MM.1S (cell line): ENCODE measurements around the gene BOD1L2.

ENCODE experiments used
- DNase-seq: peaks from one replicate; pipeline ENCODE4 v3.0.0-alpha.2; 2015
- H2AFZ ChIP-seq: fragments of 300-600 bp; sonication (generic); 2 replicates; pipeline ENCODE4 v1.6.0; 2016; ENCODE audit warnings: antibody characterized with exemption, low read length
- H3F3A ChIP-seq: fragments of 300-600 bp; sonication (generic); 2 replicates; pipeline ENCODE4 v1.6.1; 2016; ENCODE audit warnings: mild to moderate bottlenecking, antibody characterized with exemption, low read length, moderate library complexity, mixed read lengths; ENCODE audit not compliant: insufficient read depth
- H3K27ac ChIP-seq: fragments of 300-600 bp; sonication (generic); 2 replicates; pipeline ENCODE4 v1.5.1; 2016; ENCODE audit warnings: mild to moderate bottlenecking, low read length
- H3K27me3 ChIP-seq: fragments of 300-600 bp; sonication (generic); replicated peaks from 2 replicates; pipeline ENCODE4 v1.6.0; 2016; ENCODE audit warnings: low read length; ENCODE audit not compliant: insufficient read depth
- H3K36me3 ChIP-seq: fragments of 300-600 bp; sonication (generic); replicated peaks from 2 replicates; pipeline ENCODE4 v1.6.1; 2016; ENCODE audit warnings: mild to moderate bottlenecking, low read length, mixed read lengths; ENCODE audit not compliant: insufficient read depth
- H3K4me1 ChIP-seq: fragments of 300-600 bp; sonication (generic); 2 replicates; pipeline ENCODE4 v1.6.1; 2016; ENCODE audit warnings: low read length, mixed read lengths
- H3K4me2 ChIP-seq: fragments of 300-600 bp; sonication (generic); 2 replicates; pipeline ENCODE4 v1.6.0; 2016; ENCODE audit warnings: low read depth, low read length
- H3K4me3 ChIP-seq: fragments of 300-600 bp; sonication (generic); 2 replicates; pipeline ENCODE4 v1.5.1; 2016; ENCODE audit warnings: low read length, mixed read lengths
- H3K79me2 ChIP-seq: fragments of 300-600 bp; sonication (generic); 2 replicates; pipeline ENCODE4 v1.6.1; 2016; ENCODE audit warnings: mixed run types, low read length, mixed read lengths
- H3K9ac ChIP-seq: fragments of 300-600 bp; sonication (generic); 2 replicates; pipeline ENCODE4 v1.6.1; 2016; ENCODE audit warnings: low read length, mixed read lengths
- H3K9me2 ChIP-seq: fragments of 300-600 bp; sonication (generic); replicated peaks from 2 replicates; pipeline ENCODE4 v1.6.1; 2016; ENCODE audit warnings: mild to moderate bottlenecking, low read length, mixed read lengths; ENCODE audit not compliant: insufficient read depth
- H3K9me3 ChIP-seq: fragments of 300-600 bp; sonication (generic); replicated peaks from 2 replicates; pipeline ENCODE4 v1.6.1; 2016; ENCODE audit warnings: mild to moderate bottlenecking, low read length, mixed read lengths; ENCODE audit not compliant: insufficient read depth
- H4K20me1 ChIP-seq: fragments of 300-600 bp; sonication (generic); 2 replicates; pipeline ENCODE4 v1.6.1; 2016; ENCODE audit warnings: mild to moderate bottlenecking, low read length, moderate library complexity, mixed read lengths; ENCODE audit not compliant: insufficient read depth
- EZH2 ChIP-seq: fragments of 300-600 bp; sonication (generic); optimal IDR thresholded peaks from 2 replicates; pipeline ENCODE3; 2017; ENCODE audit warnings: low read depth, mild to moderate bottlenecking, antibody characterized with exemption, low read length, mixed read lengths
- EZH2phosphoT487 ChIP-seq: fragments of 300-600 bp; sonication (generic); IDR thresholded peaks from 2 replicates; pipeline ENCODE4 v1.6.1; 2018; ENCODE audit warnings: antibody characterized with exemption, low read length
- TF ChIP-seq, protein P1 (sequence below): fragments of 300-600 bp; sonication (generic); IDR thresholded peaks from 2 replicates; pipeline ENCODE4 v1.5.1; 2016; ENCODE audit warnings: antibody characterized with exemption, low read length, mixed read lengths

BOD1L2 gene

DNA sequence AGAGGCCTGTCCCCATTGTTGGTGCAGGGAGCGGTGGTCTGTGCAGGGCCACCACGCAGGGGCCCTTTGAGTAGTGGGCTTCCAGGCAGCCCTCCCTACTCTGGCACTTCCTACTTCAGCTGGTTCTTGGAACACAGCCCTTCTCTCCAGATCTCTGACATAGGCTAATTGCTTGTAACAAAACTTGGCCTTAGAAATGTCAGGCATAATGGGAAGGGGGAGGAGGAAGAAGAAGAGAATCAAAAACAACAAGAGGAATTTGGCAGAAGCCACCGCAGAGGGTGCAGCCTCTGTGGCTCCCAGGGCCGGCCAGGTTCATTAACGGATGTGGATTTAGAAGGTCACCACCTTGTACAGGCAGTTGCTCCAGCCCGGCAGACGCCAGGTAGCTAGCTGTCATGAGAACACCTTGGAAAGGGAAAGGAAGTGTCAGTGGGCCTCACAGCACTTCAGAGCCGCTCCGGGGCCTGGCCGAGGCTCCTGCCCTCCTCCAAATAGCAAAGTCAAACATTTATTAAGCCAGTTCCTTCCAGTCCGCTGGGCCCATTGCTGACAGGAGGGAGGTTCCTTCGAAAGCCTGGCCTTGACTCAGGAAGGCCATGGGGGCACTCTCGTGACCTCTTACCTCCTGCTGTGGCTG, 7.4 kb downstream of the BOD1L2 start:
- Histone ChIP-seq H3K79me2 (no peaks in the 10 kb centered on the region), H3K27me3 (no peaks in the 10 kb centered on the region), H3K9me3 (no peaks in the 10 kb centered on the region), H3F3A (no peaks in the 10 kb centered on the region), H3K4me1 (peaks cover 6% of the 10 kb centered on the region; the same call in 1 of the 2 replicates), H3K27ac (no peak overlapping the region), H3K4me3 (no peak overlapping the region), H3K9me2 (no peaks in the 10 kb centered on the region), H3K4me2 (no peak overlapping the region), H2AFZ (no peak overlapping the region), H3K36me3 (no peaks in the 10 kb centered on the region), H4K20me1 (no peaks in the 10 kb centered on the region), H3K9ac (no peak overlapping the region)
- TF ChIP-seq EZH2phosphoT487: no peak
- TF ChIP-seq, protein P1, sequence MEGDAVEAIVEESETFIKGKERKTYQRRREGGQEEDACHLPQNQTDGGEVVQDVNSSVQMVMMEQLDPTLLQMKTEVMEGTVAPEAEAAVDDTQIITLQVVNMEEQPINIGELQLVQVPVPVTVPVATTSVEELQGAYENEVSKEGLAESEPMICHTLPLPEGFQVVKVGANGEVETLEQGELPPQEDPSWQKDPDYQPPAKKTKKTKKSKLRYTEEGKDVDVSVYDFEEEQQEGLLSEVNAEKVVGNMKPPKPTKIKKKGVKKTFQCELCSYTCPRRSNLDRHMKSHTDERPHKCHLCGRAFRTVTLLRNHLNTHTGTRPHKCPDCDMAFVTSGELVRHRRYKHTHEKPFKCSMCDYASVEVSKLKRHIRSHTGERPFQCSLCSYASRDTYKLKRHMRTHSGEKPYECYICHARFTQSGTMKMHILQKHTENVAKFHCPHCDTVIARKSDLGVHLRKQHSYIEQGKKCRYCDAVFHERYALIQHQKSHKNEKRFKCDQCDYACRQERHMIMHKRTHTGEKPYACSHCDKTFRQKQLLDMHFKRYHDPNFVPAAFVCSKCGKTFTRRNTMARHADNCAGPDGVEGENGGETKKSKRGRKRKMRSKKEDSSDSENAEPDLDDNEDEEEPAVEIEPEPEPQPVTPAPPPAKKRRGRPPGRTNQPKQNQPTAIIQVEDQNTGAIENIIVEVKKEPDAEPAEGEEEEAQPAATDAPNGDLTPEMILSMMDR: no peak
- TF ChIP-seq EZH2: no peak
- DNase-seq: no peak

DNA sequence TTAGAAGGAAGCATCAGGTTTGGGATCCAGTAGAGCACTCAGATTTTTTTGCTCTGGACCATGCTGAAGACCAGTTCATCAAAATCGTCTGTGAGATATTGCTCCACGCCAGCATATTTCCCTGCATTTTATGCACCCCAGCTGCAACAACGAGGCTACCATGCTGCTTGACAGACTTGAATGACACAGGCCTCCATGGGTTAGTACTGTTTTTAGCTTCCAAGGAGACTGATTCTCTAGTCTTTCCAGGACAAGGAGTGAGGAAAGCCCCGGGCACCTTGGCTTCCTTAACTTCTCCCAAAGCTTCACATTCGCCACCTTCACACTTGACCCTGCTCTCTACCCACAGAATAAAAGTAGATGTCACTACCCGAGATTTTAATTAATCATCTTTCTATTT, 17.5 kb downstream of the BOD1L2 start:
- Histone ChIP-seq H3F3A (no peaks in the 10 kb centered on the region), H4K20me1 (no peaks in the 10 kb centered on the region), H3K79me2 (no peaks in the 10 kb centered on the region), H3K4me1 (peaks cover 5% of the 10 kb centered on the region; the same call in 1 of the 2 replicates), H3K4me2 (no peak overlapping the region), H3K36me3 (no peaks in the 10 kb centered on the region), H3K27me3 (no peaks in the 10 kb centered on the region), H2AFZ (no peak overlapping the region), H3K9me2 (no peaks in the 10 kb centered on the region), H3K27ac (no peak overlapping the region), H3K9me3 (no peaks in the 10 kb centered on the region), H3K4me3 (no peak overlapping the region), H3K9ac (no peak overlapping the region)
- TF ChIP-seq, protein P1: no peak
- TF ChIP-seq EZH2phosphoT487 (no peak), EZH2 (no peak)
- no peak for DNase-seq

DNA sequence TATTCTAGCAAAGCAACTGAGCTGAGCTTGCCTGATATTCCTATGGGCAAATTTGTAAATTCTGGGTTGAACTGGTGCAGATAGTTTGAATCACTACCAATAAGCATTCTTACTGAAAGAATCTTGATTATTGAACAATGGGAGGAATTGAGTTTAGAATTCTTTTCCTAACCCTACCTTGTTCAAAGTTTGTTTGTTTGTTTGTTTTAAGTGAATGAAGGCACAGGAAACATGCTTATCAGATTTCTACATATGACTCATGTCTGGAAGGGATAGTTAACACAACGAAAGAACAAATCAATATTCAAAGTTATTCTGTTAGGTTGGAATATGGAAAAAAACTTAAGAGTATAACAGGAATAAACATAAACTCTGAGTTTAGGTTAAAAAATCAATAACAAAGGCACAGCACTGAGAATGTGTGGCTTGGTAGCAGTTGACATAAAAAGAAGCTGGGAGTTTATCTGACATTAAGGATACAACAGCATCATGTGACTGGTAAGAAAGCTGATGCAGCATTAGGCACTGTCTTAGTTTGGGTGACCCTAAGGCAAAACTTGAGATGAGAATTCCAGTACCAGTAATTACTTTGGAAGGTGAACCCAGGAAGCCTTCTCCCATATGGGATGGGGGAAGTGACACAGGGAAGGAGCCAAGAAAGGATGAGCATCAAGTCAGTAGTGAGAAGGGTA, 20.9 kb downstream of the BOD1L2 start:
- no peaks in the 10 kb centered on the region for H3K79me2 ChIP-seq
- no peaks in the 10 kb centered on the region for H3F3A ChIP-seq
- no peak overlapping the region for H3K4me3 ChIP-seq
- H3K4me1 ChIP-seq: no peaks in the 10 kb centered on the region
- DNase-seq: no peak
- no peaks in the 10 kb centered on the region for H3K36me3 ChIP-seq
- H3K27me3 ChIP-seq: no peaks in the 10 kb centered on the region
- no peak overlapping the region for H2AFZ ChIP-seq
- H3K4me2 ChIP-seq: no peak overlapping the region
- H4K20me1 ChIP-seq: no peaks in the 10 kb centered on the region
- TF ChIP-seq EZH2 (no peak), EZH2phosphoT487 (no peak)
- TF ChIP-seq, protein P1: no peak
- H3K27ac ChIP-seq: no peak overlapping the region
- no peaks in the 10 kb centered on the region for H3K9me3 ChIP-seq
- no peaks in the 10 kb centered on the region for H3K9me2 ChIP-seq
- H3K9ac ChIP-seq: no peak overlapping the region
